OCI-LY7 (cell line): ENCODE results near the gene FAU.

Experiments
- EZH2phosphoT487 ChIP-seq: fragments of 200-600 bp; sonication (generic); IDR thresholded peaks from 2 replicates; pipeline ENCODE4 v1.6.1; 2018; ENCODE audit warnings: low read depth, borderline replicate concordance, mild to moderate bottlenecking, mixed run types, antibody characterized with exemption, low read length, moderate library complexity, mixed read lengths
- TF ChIP-seq, protein P1 (sequence below): fragments of 200-600 bp; sonication (generic); conservative IDR thresholded peaks from 2 replicates; pipeline ENCODE4 v1.5.1; 2014; ENCODE audit warnings: mild to moderate bottlenecking, antibody characterized with exemption, low read length, moderate library complexity, mixed read lengths

DNA sequence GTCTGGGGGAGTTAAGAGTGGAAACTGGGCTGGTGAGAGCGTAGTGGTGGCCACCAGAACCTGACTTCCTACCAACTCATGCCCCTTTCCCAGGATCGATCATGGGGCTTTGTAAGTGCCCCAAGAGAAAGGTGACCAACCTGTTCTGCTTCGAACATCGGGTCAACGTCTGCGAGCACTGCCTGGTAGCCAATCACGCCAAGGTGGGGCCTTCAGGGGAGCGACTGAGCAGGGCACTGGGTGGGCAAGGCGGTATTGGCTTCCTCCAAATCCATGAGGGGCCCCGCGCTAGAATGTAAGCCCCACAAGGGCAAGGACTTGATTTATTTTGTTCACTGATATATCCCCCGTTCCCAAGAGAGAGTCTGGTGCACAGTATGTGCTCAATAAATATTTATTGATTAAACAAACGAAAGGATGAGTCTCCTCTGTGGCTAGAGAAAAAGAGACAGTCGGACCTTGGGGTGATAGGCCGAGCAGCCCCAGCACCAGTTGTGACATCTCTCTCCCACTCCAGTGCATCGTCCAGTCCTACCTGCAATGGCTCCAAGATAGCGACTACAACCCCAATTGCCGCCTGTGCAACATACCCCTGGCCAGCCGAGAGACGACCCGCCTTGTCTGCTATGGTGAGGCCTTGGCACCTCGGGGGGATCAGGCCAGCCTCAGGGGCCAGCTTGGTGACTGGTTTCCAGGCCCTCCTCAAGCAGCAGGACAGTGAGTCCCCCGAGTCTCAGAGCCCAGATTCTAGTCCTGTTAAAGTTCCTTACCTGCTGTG, 37.1 kb downstream of the FAU start:
- TF ChIP-seq, protein P1, sequence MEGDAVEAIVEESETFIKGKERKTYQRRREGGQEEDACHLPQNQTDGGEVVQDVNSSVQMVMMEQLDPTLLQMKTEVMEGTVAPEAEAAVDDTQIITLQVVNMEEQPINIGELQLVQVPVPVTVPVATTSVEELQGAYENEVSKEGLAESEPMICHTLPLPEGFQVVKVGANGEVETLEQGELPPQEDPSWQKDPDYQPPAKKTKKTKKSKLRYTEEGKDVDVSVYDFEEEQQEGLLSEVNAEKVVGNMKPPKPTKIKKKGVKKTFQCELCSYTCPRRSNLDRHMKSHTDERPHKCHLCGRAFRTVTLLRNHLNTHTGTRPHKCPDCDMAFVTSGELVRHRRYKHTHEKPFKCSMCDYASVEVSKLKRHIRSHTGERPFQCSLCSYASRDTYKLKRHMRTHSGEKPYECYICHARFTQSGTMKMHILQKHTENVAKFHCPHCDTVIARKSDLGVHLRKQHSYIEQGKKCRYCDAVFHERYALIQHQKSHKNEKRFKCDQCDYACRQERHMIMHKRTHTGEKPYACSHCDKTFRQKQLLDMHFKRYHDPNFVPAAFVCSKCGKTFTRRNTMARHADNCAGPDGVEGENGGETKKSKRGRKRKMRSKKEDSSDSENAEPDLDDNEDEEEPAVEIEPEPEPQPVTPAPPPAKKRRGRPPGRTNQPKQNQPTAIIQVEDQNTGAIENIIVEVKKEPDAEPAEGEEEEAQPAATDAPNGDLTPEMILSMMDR = no peak
- TF ChIP-seq EZH2phosphoT487 = no peak
